GM21528 (cell line): ENCODE measurements around the gene DNAI7.
A peak's percentile ranks its signal among the peaks of the same experiment; 100 is the strongest.

ENCODE experiments used
- ATAC-seq: cut with Tn5 transposase; IDR thresholded peaks from one replicate; pipeline ENCODE4 v1.9.1; 2021; ENCODE audit warnings: mild to moderate bottlenecking, moderate library complexity; ENCODE audit not compliant: unreplicated experiment, low FRiP score

The DNAI7 gene

GRCh38 chr12:25107920-25108319 lies 87.0 kb downstream of the DNAI7 start:
- ATAC-seq, result peak; percentile 94

- no peak for ATAC-seq
These were observed 88.1 kb downstream of the DNAI7 start for GRCh38 chr12:25106818-25107217.

- no peak for ATAC-seq
These were observed 92.6 kb downstream of the DNAI7 start for GRCh38 chr12:25102402-25102801.

- no peak for ATAC-seq
These were observed 93.9 kb downstream of the DNAI7 start for GRCh38 chr12:25101092-25101445.

- no peak for ATAC-seq
These were observed 94.5 kb downstream of the DNAI7 start for GRCh38 chr12:25100194-25101091.

- ATAC-seq, result no peak
These were observed 96.0 kb downstream of the DNAI7 start for GRCh38 chr12:25099010-25099409.

GRCh38 chr12:25089738-25090137 lies 105.2 kb downstream of the DNAI7 start:
- ATAC-seq, result no peak

GRCh38 chr12:25087596-25087995 lies 107.4 kb downstream of the DNAI7 start:
- no peak for ATAC-seq

- ATAC-seq, result no peak
These were observed 110.1 kb downstream of the DNAI7 start for GRCh38 chr12:25084816-25085215.

GRCh38 chr12:25083211-25083610 lies 111.7 kb downstream of the DNAI7 start:
- no peak for ATAC-seq

- ATAC-seq, result no peak
These were observed 112.3 kb downstream of the DNAI7 start for GRCh38 chr12:25082628-25083027.

GRCh38 chr12:25079393-25079792 lies 115.6 kb downstream of the DNAI7 start:
- no peak for ATAC-seq

- no peak for ATAC-seq
These were observed 120.0 kb downstream of the DNAI7 start for GRCh38 chr12:25074954-25075353.

- ATAC-seq, result no peak
These were observed 120.8 kb downstream of the DNAI7 start for GRCh38 chr12:25074113-25074512.

GRCh38 chr12:25072906-25073650 lies 121.9 kb downstream of the DNAI7 start:
- no peak for ATAC-seq

GRCh38 chr12:25071366-25071765 lies 123.6 kb downstream of the DNAI7 start:
- ATAC-seq, result no peak

- ATAC-seq, result no peak
These were observed 125.7 kb downstream of the DNAI7 start for GRCh38 chr12:25069224-25069623.

GRCh38 chr12:25065035-25065434 lies 129.9 kb downstream of the DNAI7 start:
- ATAC-seq, result no peak

GRCh38 chr12:25063873-25064628 lies 130.9 kb downstream of the DNAI7 start:
- no peak for ATAC-seq

- peak; percentile 47 for ATAC-seq
These were observed 136.3 kb downstream of the DNAI7 start for GRCh38 chr12:25058658-25059058.
